ENCODE measurements around the gene RNU1-4. TPM values are rescaled to one million over a fixed set of nuclear protein-coding genes. Genes with fewer than 3 reads are reported as not detected.
"Not testable (repeated sequence)": the region's sequence is repeated elsewhere in the genome, so short reads cannot be mapped to it uniquely, and the experiment has no call there.

Gene RNU1-4
- 2,478 and 3,042 TPM in 2 replicates for total RNA-seq
- long read RNA-seq = 0 reads

- H3K27me3 Mint-ChIP-seq (ENCODE audit: low read depth); H3K9me3 Mint-ChIP-seq; H3K36me3 Mint-ChIP-seq (ENCODE audit: low read depth); DNase-seq (ENCODE audit: low read depth, low spot score); H3K27ac Mint-ChIP-seq (ENCODE audit: unreplicated experiment); H3K4me3 Mint-ChIP-seq; H3K4me1 Mint-ChIP-seq: not testable (repeated sequence)
These were observed at the start of gene RNU1-4 for GRCh38 chr1:16740047-16740964. RNU1-4 (plus strand) TSS chr1:16740516.

DNA sequence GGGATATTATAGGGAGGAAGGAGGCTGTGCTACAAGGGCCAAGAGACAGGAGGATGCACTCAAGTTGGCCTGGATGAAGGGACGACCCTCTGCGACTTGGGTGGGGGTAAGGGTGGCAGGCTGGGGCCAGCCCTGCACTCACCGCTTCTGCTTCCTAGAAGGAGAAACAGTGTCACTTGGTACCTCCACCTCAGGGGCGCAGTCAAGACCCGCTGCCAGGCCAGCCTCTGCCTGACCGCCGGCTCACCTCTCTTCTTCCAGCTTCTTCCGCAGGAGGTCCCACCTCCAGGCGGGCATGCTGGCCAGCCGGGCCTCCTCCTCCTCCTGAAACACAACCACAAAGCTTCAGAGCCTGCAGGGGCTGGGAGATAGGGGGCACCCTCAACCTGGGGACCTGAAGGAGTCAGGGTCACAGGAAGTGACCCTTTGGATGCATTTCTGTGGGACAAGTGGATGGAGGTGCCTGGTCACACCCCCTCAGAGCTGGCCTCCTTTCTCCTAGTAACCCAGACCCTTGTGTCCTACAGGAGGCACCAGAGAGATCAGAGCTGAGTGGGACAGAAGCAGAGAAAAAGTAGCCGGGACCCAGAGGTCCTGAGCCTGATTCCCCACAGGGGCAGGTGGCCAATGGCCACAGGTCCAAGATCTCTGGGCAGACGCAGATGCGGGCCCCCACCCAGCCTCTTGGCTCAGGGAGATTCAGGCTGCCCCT, 49.2 kb upstream of the RNU1-4 start:
- not testable (repeated sequence) for H3K27me3 Mint-ChIP-seq (ENCODE audit: low read depth); H3K9me3 Mint-ChIP-seq; H3K4me1 Mint-ChIP-seq; H3K27ac Mint-ChIP-seq (ENCODE audit: unreplicated experiment); H3K4me3 Mint-ChIP-seq; H3K36me3 Mint-ChIP-seq (ENCODE audit: low read depth); DNase-seq (ENCODE audit: low read depth, low spot score)

DNA sequence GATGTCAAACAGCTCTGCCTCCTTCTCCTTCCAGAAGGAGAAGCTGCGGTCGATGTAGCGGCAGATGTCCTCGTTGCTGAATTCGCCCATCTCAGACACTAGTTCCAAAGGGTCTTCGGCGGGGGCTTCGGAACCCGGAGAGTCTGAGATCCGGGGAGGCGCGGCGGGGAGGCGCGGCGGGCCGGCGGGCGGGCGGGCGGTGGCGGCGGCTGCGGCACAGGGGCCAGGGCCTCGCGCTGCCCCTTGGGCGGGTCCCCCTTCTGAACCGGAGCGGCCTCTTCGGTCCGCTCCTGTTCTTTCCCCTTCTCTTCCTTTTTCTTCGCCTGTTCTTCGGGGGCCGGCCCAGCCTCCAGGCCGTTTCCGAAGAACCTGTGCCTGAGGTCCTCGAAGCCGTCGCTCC, 48.0 kb upstream of the RNU1-4 start:
- not testable (repeated sequence) for DNase-seq (ENCODE audit: low read depth, low spot score); H3K27ac Mint-ChIP-seq (ENCODE audit: unreplicated experiment); H3K9me3 Mint-ChIP-seq; H3K4me3 Mint-ChIP-seq; H3K27me3 Mint-ChIP-seq (ENCODE audit: low read depth); H3K36me3 Mint-ChIP-seq (ENCODE audit: low read depth); H3K4me1 Mint-ChIP-seq

DNA sequence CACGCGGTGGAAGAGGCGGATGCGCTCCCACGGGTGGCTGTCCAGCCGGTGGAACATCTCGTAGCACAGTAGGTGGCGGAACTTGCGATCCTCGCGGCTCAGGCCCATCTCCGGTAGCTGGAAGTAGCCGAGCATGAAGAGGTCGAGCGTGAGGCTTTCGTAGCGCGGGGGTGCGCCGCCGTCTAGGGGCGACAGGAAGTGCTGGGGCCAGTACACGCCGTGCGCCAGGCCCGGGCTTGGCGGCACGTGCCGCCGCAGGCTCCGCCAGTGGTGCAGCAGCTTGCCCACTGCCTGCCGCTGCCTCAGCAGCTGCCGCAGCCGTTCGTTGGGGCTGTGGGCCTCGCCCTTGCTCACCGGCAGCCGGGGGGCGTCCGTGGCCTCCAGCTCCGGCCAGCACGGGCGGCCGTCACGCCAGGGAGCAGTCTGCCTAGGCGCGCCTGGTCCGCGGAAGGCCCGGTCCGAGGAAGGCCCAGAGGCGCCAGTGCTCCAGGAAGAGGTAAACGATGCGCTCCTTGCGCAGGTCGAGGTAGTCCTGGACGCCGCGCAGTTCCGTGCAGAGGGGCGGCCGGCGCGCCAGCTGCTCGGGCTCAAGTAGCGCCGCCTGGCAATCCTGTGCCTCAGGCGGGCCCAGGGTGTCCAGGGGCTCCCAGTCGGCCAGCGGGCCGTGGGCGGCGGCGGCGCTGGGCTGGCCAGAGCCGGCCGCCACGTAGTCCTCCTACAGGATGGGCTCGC, 47.4 kb upstream of the RNU1-4 start:
- DNase-seq (ENCODE audit: low read depth, low spot score) = not testable (repeated sequence)

DNA sequence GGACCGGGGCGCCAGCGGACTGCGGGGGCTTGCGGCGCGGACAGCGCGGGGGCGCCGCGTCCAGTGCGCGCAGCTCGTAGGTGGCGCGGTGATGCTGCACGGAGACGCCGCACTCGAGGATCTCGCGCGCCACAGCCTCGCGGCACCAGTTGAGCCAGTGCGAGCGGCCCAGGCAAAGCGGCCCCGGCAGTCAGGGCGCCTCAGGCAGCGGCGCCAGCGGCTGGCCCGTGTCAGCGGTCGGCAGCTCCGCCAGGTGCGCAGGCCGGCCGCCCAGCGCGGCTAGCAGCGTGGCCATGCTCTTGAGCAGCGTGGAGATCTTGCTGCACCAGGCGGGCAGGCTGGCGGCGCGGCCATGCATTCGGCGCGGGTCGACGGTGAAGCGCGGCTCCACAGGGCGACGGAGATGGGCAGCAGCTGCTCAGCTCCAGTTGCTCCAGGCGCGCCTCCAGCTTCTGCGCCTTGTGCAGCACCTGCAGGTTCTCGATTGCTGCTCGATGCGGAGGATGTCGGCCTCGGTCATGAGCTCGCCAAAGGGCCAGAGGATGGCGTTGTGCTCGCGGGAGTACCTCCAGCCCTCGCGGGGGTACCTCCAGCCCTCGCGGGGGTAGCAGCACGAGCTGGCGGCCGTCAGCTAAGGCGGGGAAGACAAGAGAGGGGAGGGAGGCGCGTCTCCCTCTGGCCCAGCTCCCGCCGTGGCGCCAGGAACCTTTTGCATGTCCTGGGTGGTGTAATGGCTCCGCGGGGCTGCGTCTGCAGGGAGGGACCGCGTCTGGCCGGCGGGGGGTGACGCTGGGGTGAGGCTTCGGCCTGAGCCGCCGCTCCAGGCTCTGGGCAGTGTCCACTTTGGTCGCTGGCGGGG, 46.6 kb upstream of the RNU1-4 start:
- H3K9me3 Mint-ChIP-seq; H3K4me3 Mint-ChIP-seq; H3K27me3 Mint-ChIP-seq (ENCODE audit: low read depth); H3K36me3 Mint-ChIP-seq (ENCODE audit: low read depth); H3K27ac Mint-ChIP-seq (ENCODE audit: unreplicated experiment); H3K4me1 Mint-ChIP-seq; DNase-seq (ENCODE audit: low read depth, low spot score): not testable (repeated sequence)

More for the DNA sequence above, 47.4 kb upstream of the RNU1-4 start:
- not testable (repeated sequence) for H3K36me3 Mint-ChIP-seq (ENCODE audit: low read depth); H3K9me3 Mint-ChIP-seq; H3K27me3 Mint-ChIP-seq (ENCODE audit: low read depth); H3K4me3 Mint-ChIP-seq; H3K27ac Mint-ChIP-seq (ENCODE audit: unreplicated experiment); H3K4me1 Mint-ChIP-seq

GRCh38 chr1:16694308-16694702, 46.0 kb upstream of the RNU1-4 start:
- H3K27me3 Mint-ChIP-seq (ENCODE audit: low read depth); H3K27ac Mint-ChIP-seq (ENCODE audit: unreplicated experiment); DNase-seq (ENCODE audit: low read depth, low spot score); H3K9me3 Mint-ChIP-seq; H3K4me3 Mint-ChIP-seq; H3K36me3 Mint-ChIP-seq (ENCODE audit: low read depth); H3K4me1 Mint-ChIP-seq: not testable (repeated sequence)

- not testable (repeated sequence) for H3K4me1 Mint-ChIP-seq; H3K27ac Mint-ChIP-seq (ENCODE audit: unreplicated experiment); H3K36me3 Mint-ChIP-seq (ENCODE audit: low read depth); H3K9me3 Mint-ChIP-seq; DNase-seq (ENCODE audit: low read depth, low spot score); H3K27me3 Mint-ChIP-seq (ENCODE audit: low read depth); H3K4me3 Mint-ChIP-seq
These were observed 43.7 kb upstream of the RNU1-4 start for GRCh38 chr1:16696507-16697150.

DNA sequence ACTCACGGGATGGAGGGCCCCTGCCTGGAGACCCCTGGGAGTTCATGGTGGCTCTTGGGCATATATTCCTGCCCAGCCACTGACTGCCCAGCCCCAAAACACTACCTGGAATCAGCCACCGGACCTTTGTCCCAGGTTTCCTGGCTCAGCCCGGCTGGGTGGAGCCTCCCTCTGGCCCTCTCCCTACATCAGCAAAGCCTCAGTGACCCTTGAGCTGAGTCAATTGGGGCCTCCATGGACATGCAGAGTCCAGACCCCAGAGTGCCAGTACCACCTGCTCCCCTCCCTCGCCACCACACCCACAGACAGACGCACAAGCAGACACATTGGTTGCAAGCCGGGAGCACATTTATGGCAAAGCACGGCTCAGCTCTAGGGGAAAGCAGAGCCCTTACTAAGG, 43.2 kb upstream of the RNU1-4 start:
- H3K4me3 Mint-ChIP-seq; H3K9me3 Mint-ChIP-seq; H3K36me3 Mint-ChIP-seq (ENCODE audit: low read depth); H3K27ac Mint-ChIP-seq (ENCODE audit: unreplicated experiment); DNase-seq (ENCODE audit: low read depth, low spot score); H3K4me1 Mint-ChIP-seq; H3K27me3 Mint-ChIP-seq (ENCODE audit: low read depth): not testable (repeated sequence)

- H3K4me1 Mint-ChIP-seq; H3K36me3 Mint-ChIP-seq (ENCODE audit: low read depth); H3K27ac Mint-ChIP-seq (ENCODE audit: unreplicated experiment); DNase-seq (ENCODE audit: low read depth, low spot score); H3K27me3 Mint-ChIP-seq (ENCODE audit: low read depth); H3K4me3 Mint-ChIP-seq; H3K9me3 Mint-ChIP-seq: not testable (repeated sequence)
These were observed 40.9 kb upstream of the RNU1-4 start for GRCh38 chr1:16699440-16699839.

DNA sequence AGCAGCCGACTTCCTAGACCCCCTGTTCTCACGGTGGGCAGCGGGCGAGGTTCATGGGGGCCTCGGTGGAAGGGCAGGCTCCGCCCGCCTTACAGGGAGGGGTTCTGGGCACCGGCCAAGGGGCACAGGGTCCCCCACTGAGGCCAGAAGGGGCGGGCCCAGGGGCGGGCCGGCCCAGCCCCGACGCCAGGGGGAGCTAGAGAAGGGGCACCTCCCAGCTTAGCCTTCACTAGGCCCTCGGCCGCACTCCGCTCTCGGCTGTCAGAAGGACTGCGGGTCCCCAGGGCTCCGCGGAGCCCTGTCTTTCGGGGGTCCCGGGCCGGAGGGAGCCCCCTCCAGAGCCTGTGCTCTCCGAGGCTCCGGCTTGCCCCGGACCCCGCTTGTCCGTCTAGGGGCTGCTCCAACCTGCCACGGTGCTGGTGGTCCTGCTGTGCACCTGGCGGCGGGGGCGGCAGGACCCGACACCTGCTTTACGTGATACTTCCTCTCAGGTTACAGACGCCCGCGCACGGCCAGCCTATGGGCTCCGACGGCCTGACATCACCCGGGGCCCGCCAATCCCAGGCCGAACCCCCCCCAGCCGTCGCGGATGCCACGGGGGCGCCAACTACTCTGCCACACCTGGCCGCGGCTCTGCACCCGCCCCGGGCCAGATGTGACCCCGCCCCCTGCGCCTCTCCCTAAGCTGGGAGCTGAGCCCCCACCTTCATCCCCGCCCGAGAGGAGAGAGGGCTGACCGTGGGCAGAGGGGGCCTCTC, 40.0 kb upstream of the RNU1-4 start:
- H3K9me3 Mint-ChIP-seq; H3K27ac Mint-ChIP-seq (ENCODE audit: unreplicated experiment); H3K4me3 Mint-ChIP-seq; DNase-seq (ENCODE audit: low read depth, low spot score); H3K4me1 Mint-ChIP-seq; H3K27me3 Mint-ChIP-seq (ENCODE audit: low read depth); H3K36me3 Mint-ChIP-seq (ENCODE audit: low read depth): not testable (repeated sequence)

DNA sequence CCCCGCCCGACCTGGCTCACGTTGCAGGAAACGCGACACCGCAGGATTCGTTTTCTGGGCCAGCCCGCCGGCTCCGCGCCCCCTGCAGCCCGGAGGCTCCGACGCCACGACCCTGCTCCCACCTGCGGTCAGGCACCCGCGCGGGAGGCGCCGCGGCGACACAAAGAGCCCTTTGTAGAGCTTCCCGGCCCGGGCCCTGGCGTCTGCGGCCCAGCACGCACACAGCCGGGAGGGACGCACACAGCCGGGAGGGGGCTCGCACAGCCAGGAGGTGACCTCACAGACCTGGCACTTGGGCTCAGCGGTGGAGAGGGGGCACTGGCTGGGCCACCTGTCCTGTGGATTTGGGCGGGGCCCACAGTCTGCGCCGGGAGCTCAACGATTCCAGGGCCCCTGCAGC, 39.1 kb upstream of the RNU1-4 start:
- H3K27ac Mint-ChIP-seq (ENCODE audit: unreplicated experiment); DNase-seq (ENCODE audit: low read depth, low spot score); H3K4me1 Mint-ChIP-seq; H3K4me3 Mint-ChIP-seq; H3K27me3 Mint-ChIP-seq (ENCODE audit: low read depth); H3K36me3 Mint-ChIP-seq (ENCODE audit: low read depth); H3K9me3 Mint-ChIP-seq: not testable (repeated sequence)

DNA sequence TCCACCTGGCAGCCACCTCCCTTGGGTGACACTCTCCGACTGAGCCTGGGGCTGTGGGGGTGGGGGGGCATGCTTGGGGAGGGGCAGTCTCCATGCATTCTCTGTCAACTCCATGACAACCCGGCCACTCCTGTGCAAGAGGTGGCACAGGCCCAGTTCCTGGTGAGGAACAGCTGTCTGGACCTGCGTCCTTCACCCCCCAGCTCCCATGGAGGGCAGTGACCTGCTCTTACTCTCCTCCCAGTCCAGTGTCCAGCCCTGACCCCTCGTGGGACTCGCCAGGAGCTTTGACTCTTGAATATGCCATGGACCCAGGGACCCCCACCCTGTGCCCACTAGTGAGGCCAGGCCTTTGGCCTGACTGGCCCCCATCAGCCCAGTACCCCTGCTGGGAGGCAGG, 38.0 kb upstream of the RNU1-4 start:
- H3K4me1 Mint-ChIP-seq; H3K4me3 Mint-ChIP-seq; H3K27me3 Mint-ChIP-seq (ENCODE audit: low read depth); H3K27ac Mint-ChIP-seq (ENCODE audit: unreplicated experiment); H3K9me3 Mint-ChIP-seq; H3K36me3 Mint-ChIP-seq (ENCODE audit: low read depth); DNase-seq (ENCODE audit: low read depth, low spot score): not testable (repeated sequence)
